HepG2 (cell line): ENCODE results near the gene COMT. TPM values are rescaled to one million over a fixed set of nuclear protein-coding genes. Genes with fewer than 3 reads are reported as not detected.
A peak's percentile ranks its signal among the peaks of the same experiment; 100 is the strongest.

Experiments
- ARHGAP35 ChIP-seq: sonication (generic); formaldehyde crosslinking; IDR thresholded peaks from 2 replicates; pipeline ENCODE4 v1.9.0; 2022; ENCODE audit warnings: mild to moderate bottlenecking, inconsistent platforms, moderate library complexity, missing genetic modification reagents, borderline replicate concordance
- CHD4 ChIP-seq: fragments of 200-600 bp; sonication (generic); IDR thresholded peaks from 2 replicates; pipeline ENCODE4 v1.7.0; 2017; ENCODE audit warnings: mild to moderate bottlenecking, low read length, borderline replicate concordance
- ELF1 ChIP-seq: sonication (generic); formaldehyde crosslinking; IDR thresholded peaks from 2 replicates; pipeline ENCODE4 v1.4.0; 2020; ENCODE audit warnings: missing genetic modification reagents
- HIVEP1 ChIP-seq: sonication (generic); formaldehyde crosslinking; IDR thresholded peaks from 2 replicates; pipeline ENCODE4 v1.4.0; 2020; ENCODE audit warnings: mild to moderate bottlenecking, missing genetic modification reagents
- JUN ChIP-seq: sonication (generic); formaldehyde crosslinking; IDR thresholded peaks from 2 replicates; pipeline ENCODE4 v1.4.0; 2020; ENCODE audit warnings: mild to moderate bottlenecking, missing genetic modification reagents
- KDM3A ChIP-seq: IDR thresholded peaks from 2 replicates; pipeline ENCODE4 v1.6.1; 2018; ENCODE audit warnings: low read depth, missing compliant biosample characterization
- MEIS1 ChIP-seq: sonication (generic); formaldehyde crosslinking; IDR thresholded peaks from 2 replicates; pipeline ENCODE4 v1.9.0; 2021; ENCODE audit warnings: mild to moderate bottlenecking, missing genetic modification reagents, moderate library complexity, borderline replicate concordance
- MTA1 ChIP-seq: sonication (generic); formaldehyde crosslinking; IDR thresholded peaks from 2 replicates; pipeline ENCODE4 v1.4.0; 2020; ENCODE audit warnings: missing genetic modification reagents, mild to moderate bottlenecking, borderline replicate concordance
- PHF20 ChIP-seq: sonication (generic); formaldehyde crosslinking; IDR thresholded peaks from 2 replicates; pipeline ENCODE4 v1.5.0; 2020; ENCODE audit warnings: mild to moderate bottlenecking, missing genetic modification reagents
- THYN1 ChIP-seq: sonication (generic); formaldehyde crosslinking; IDR thresholded peaks from 2 replicates; pipeline ENCODE4 v1.8.1; 2023; ENCODE audit warnings: low read depth, mild to moderate bottlenecking, moderate library complexity, missing genetic modification reagents, borderline replicate concordance
- TSC22D2 ChIP-seq: sonication (generic); formaldehyde crosslinking; IDR thresholded peaks from 2 replicates; pipeline ENCODE4 v1.5.1; 2020; ENCODE audit warnings: missing genetic modification reagents, mild to moderate bottlenecking, borderline replicate concordance
- ZBTB26 ChIP-seq: IDR thresholded peaks from 2 replicates; pipeline ENCODE4 v1.6.1; 2016; ENCODE audit warnings: missing compliant biosample characterization, missing genetic modification reagents, borderline replicate concordance
- ZNF235 ChIP-seq: sonication (generic); formaldehyde crosslinking; IDR thresholded peaks from 2 replicates; pipeline ENCODE4 v1.8.1; 2023; ENCODE audit warnings: mild to moderate bottlenecking, missing genetic modification reagents, borderline replicate concordance
- ZNF256 ChIP-seq: sonication (generic); formaldehyde crosslinking; conservative IDR thresholded peaks from 2 replicates; pipeline ENCODE4 v1.4.0; 2020; ENCODE audit warnings: missing genetic modification reagents
- ZNF329 ChIP-seq: sonication (generic); formaldehyde crosslinking; IDR thresholded peaks from 2 replicates; pipeline ENCODE4 v1.9.0; 2021; ENCODE audit warnings: low read depth, mild to moderate bottlenecking, missing genetic modification reagents
- ZNF670 ChIP-seq: sonication (generic); formaldehyde crosslinking; IDR thresholded peaks from 2 replicates; pipeline ENCODE4 v1.8.0; 2022; ENCODE audit warnings: mild to moderate bottlenecking, missing genetic modification reagents, borderline replicate concordance
- ZNF704 ChIP-seq: sonication (generic); formaldehyde crosslinking; IDR thresholded peaks from 2 replicates; pipeline ENCODE4 v1.8.1; 2023; ENCODE audit warnings: mild to moderate bottlenecking, inconsistent platforms, moderate library complexity, missing genetic modification reagents, borderline replicate concordance
- ZNF720 ChIP-seq: sonication (generic); formaldehyde crosslinking; IDR thresholded peaks from 2 replicates; pipeline ENCODE4 v1.4.0; 2020; ENCODE audit warnings: missing genetic modification reagents
- ZSCAN5A ChIP-seq: sonication (generic); formaldehyde crosslinking; IDR thresholded peaks from 2 replicates; pipeline ENCODE4 v1.8.0; 2022; ENCODE audit warnings: mild to moderate bottlenecking, missing genetic modification reagents, borderline replicate concordance
- polyA plus RNA-seq, 8 experiments: library from polyadenylated mRNA; depleted of rRNA in 3 of 8; stranded (reverse) in 7 of 8; unstranded in 1 of 8; fragments of >200 nt; fragmentation: Illumina TruSeq in 4 of 8; extraction: Trizol in 4 of 8; gene quantifications; 2 replicates each; pipeline versions ENCODE4 v1.2.1 to v1.2.3, GENCODE V29; 2011 to 2016; ENCODE audit warnings: low read depth in 4 of 8, missing spikeins in 1 of 8, mixed read lengths in 1 of 8; ENCODE audit not compliant: insufficient read depth in 1 of 8
- total RNA-seq, 5 experiments: library from RNA; depleted of rRNA; stranded (reverse); fragments of >200 nt; fragmentation: Illumina TruSeq; extraction: Trizol; gene quantifications; 2 replicates each; pipeline ENCODE4 v1.2.3, GENCODE V29; 2016; ENCODE audit warnings: low read depth in 1 of 5
- TF ChIP-seq, protein P1 (sequence below): sonication (generic); formaldehyde crosslinking; IDR thresholded peaks from 2 replicates; pipeline ENCODE4 v1.4.0; 2020; ENCODE audit warnings: missing genetic modification reagents
- TF ChIP-seq, protein P2 (sequence below): sonication (generic); formaldehyde crosslinking; IDR thresholded peaks from 2 replicates; pipeline ENCODE4 v1.4.0; 2020; ENCODE audit warnings: missing genetic modification reagents

Gene COMT
- total and polyA plus RNA-seq, 2 of the 13 experiments (the other 11 are each of a cell fraction or from before 2014, with no cell fraction given), result 156 to 162 TPM

DNA sequence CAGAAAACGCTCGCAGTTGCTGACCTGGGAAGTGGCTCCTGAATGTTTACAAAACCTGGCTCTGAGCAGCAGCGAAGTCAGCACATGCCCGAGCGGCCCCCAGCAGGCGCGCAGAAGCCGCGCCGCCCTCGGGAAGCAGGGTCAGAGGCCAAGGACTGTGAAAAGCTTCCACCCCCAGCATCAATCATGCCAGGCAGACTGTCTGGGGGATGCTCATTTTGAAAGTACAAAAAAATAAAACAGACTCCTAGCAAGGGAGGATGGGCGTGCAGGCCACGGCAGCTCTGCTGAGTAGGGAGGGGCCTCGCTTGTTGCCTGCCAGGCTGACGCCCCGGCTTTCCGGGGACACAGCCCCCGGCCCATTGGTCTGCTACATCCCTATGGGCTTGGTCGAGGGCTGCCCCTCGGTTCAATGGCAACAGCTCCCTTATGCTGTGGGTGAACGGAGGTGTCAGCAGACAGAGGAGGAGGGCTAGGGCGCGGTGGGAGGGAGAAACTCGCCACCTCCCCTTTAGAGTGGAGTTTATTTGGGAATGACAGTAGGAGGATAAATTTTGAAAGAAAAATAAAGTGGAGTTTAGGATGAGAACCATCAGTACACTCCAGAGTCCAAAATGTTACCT is 49.2 kb upstream of the COMT start (continued):
- peak; percentile 92; the same call in 1 of the 2 replicates for TF ChIP-seq ZNF704 (CRISPR knock-in tag)
- TF ChIP-seq CHD4, result no peak
- peak; percentile 70; the same call in 1 of the 2 replicates for TF ChIP-seq ZNF720 (CRISPR knock-in tag)
- TF ChIP-seq ELF1, result peak; percentile 40
- TF ChIP-seq, protein P1, sequence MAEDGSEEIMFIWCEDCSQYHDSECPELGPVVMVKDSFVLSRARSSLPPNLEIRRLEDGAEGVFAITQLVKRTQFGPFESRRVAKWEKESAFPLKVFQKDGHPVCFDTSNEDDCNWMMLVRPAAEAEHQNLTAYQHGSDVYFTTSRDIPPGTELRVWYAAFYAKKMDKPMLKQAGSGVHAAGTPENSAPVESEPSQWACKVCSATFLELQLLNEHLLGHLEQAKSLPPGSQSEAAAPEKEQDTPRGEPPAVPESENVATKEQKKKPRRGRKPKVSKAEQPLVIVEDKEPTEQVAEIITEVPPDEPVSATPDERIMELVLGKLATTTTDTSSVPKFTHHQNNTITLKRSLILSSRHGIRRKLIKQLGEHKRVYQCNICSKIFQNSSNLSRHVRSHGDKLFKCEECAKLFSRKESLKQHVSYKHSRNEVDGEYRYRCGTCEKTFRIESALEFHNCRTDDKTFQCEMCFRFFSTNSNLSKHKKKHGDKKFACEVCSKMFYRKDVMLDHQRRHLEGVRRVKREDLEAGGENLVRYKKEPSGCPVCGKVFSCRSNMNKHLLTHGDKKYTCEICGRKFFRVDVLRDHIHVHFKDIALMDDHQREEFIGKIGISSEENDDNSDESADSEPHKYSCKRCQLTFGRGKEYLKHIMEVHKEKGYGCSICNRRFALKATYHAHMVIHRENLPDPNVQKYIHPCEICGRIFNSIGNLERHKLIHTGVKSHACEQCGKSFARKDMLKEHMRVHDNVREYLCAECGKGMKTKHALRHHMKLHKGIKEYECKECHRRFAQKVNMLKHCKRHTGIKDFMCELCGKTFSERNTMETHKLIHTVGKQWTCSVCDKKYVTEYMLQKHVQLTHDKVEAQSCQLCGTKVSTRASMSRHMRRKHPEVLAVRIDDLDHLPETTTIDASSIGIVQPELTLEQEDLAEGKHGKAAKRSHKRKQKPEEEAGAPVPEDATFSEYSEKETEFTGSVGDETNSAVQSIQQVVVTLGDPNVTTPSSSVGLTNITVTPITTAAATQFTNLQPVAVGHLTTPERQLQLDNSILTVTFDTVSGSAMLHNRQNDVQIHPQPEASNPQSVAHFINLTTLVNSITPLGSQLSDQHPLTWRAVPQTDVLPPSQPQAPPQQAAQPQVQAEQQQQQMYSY (CRISPR knock-in tag), result peak; percentile 79; the same call in 1 of the 2 replicates
- TF ChIP-seq TSC22D2 (CRISPR knock-in tag), result peak; percentile 96
- peak; percentile 58; the same call in 1 of the 2 replicates for TF ChIP-seq JUN (CRISPR knock-in tag)
- TF ChIP-seq ZSCAN5A, result peak; percentile 70; the same call in 1 of the 2 replicates
- TF ChIP-seq ZNF670 (CRISPR knock-in tag), result peak; percentile 82; the same call in 1 of the 2 replicates
- TF ChIP-seq MTA1 (CRISPR knock-in tag), result no peak
- peak; percentile 98 for TF ChIP-seq MEIS1 (CRISPR knock-in tag)
- TF ChIP-seq ZNF256, result peak; percentile 98
- peak; percentile 90 for TF ChIP-seq ZBTB26 (CRISPR knock-in tag)
- peak; percentile 97 for TF ChIP-seq HIVEP1 (CRISPR knock-in tag)
- peak; percentile 83 for TF ChIP-seq KDM3A (CRISPR knock-in tag)
- TF ChIP-seq ZNF329 (CRISPR knock-in tag), result 0 out of 2 replicates have a peak, but pooled peaks have one; percentile 71
- TF ChIP-seq THYN1 (CRISPR knock-in tag), result no peak
- peak; percentile 93; the same call in 1 of the 2 replicates for TF ChIP-seq ARHGAP35
- TF ChIP-seq PHF20, result peak; percentile 61; the same call in 1 of the 2 replicates
- TF ChIP-seq ZNF235 (CRISPR knock-in tag), result peak; percentile 94; the same call in 1 of the 2 replicates
- TF ChIP-seq, protein P2, sequence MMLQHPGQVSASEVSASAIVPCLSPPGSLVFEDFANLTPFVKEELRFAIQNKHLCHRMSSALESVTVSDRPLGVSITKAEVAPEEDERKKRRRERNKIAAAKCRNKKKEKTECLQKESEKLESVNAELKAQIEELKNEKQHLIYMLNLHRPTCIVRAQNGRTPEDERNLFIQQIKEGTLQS, result peak; percentile 74
